ENCODE results near the gene RAB40C.

Gene RAB40C

GRCh38 chr16:649631-650030, 59.8 kb downstream of the RAB40C start:
- no peak for DNase-seq

- DNase-seq: no peak
Measured at GRCh38 chr16:651844-652243, 62.0 kb downstream of the RAB40C start.

GRCh38 chr16:652454-653305, 62.8 kb downstream of the RAB40C start:
- DNase-seq: no peak

GRCh38 chr16:654034-654433, 64.2 kb downstream of the RAB40C start:
- DNase-seq: no peak

GRCh38 chr16:657487-657886, 67.6 kb downstream of the RAB40C start:
- no peak for DNase-seq

GRCh38 chr16:658679-659571, 69.1 kb downstream of the RAB40C start:
- DNase-seq: no peak

- no peak for DNase-seq
Measured at GRCh38 chr16:659618-660017, 69.8 kb downstream of the RAB40C start.

- no peak for DNase-seq
Measured at GRCh38 chr16:660132-660458, 70.2 kb downstream of the RAB40C start.

- peak; percentile 54 for DNase-seq
Measured at GRCh38 chr16:660459-661183, 70.8 kb downstream of the RAB40C start.

GRCh38 chr16:661184-661821, 71.4 kb downstream of the RAB40C start:
- DNase-seq: no peak

- no peak for DNase-seq
Measured at GRCh38 chr16:662095-662494, 72.2 kb downstream of the RAB40C start.

GRCh38 chr16:662597-662996, 72.7 kb downstream of the RAB40C start:
- DNase-seq: no peak

- no peak for DNase-seq
Measured at GRCh38 chr16:666572-666971, 76.7 kb downstream of the RAB40C start.

GRCh38 chr16:667113-667779, 77.4 kb downstream of the RAB40C start:
- no peak for DNase-seq

GRCh38 chr16:667780-668518, 78.1 kb downstream of the RAB40C start, which contains the start of gene RHOT2:
TSS of gene RHOT2 (plus strand) at chr16:668132. CDS start at chr16:668200, 68 bp downstream.
- DNase-seq: peak; percentile 94

- no peak for DNase-seq
Measured at GRCh38 chr16:668519-669171, 78.8 kb downstream of the RAB40C start.

- no peak for DNase-seq
Measured at GRCh38 chr16:669666-670065, 79.8 kb downstream of the RAB40C start.

GRCh38 chr16:670485-671352, 80.9 kb downstream of the RAB40C start:
- no peak for DNase-seq

- no peak for DNase-seq
Measured at GRCh38 chr16:671353-672131, 81.7 kb downstream of the RAB40C start.

Data from activated gamma-delta T cell treated with Interleukin-2 at 50 U/mL for 16 hours (primary cell).